HG03342 (cell line): Measurements from ENCODE around the gene LIG4.
"Not testable (repeated sequence)": the region's sequence is repeated elsewhere in the genome, so short reads cannot be mapped to it uniquely, and the experiment has no call there.

ENCODE experiments used
- ATAC-seq: cut with Tn5 transposase; IDR thresholded peaks from one replicate; pipeline ENCODE4 v1.9.1; 2021; ENCODE audit warnings: mild to moderate bottlenecking, moderate library complexity; ENCODE audit not compliant: unreplicated experiment

Gene LIG4

GRCh38 chr13:108215436-108215835 lies at the start of gene LIG4:
Gene LIG4 (minus strand): TSS chr13:108215536. CDS start chr13:108211268, 4,268 bp downstream.
- peak; percentile 65 for ATAC-seq

DNA sequence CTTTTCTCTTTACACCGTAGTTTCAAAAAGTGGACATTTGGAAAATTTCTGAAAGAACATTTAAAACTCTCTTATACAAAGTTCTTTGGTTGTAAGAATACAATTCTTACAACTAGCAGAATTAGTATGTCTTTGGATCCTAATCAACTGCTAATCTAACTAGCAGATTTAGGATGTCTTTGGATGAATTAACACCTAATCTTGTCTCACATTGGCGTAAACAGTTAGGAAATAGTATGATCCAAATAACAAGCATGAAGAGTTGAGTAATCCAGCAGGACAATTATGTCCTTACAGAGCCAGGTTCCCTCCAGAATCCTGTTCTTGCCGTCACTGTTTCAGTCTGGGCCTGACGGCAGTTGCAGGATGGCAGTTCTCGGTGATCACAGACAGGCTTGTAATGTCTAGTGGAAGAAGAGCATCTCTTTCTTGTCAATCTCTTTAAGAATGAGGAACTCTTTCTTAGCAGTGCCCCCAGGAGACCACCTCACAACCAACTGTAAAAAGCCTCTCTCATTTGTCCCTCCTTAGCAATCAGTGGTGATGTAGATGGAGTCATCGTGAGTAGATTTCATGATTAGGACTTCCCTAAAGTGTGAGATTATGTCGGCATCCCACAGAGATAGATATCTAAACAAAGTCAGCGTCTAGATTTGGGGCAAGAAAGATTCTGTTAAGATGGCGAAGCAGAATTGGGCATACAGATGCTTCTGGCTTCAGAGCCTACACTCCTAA lies 48.5 kb upstream of the LIG4 start:
- ATAC-seq: no peak

GRCh38 chr13:108257248-108257647 lies 41.9 kb upstream of the LIG4 start:
- ATAC-seq: no peak

DNA sequence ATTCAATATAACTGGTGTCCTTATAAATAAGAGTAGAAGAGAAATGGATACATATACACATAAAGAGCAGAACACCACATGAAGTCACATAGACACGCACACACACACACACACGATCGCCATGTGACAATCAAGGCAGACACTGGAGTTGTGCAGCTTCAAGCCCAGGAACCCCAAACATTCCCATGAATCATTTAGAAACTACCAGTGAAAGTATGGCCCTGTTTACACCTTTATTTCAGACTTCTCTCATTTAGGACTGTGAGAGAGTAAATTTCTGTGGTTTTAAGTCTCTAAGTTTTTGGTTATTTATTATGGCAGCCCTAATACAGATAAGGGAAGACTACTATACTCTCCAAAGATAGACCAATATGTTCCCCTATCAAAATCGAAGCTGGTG lies 33.8 kb upstream of the LIG4 start:
- ATAC-seq: no peak

GRCh38 chr13:108230377-108230776 lies 15.0 kb upstream of the LIG4 start:
- ATAC-seq: no peak

DNA sequence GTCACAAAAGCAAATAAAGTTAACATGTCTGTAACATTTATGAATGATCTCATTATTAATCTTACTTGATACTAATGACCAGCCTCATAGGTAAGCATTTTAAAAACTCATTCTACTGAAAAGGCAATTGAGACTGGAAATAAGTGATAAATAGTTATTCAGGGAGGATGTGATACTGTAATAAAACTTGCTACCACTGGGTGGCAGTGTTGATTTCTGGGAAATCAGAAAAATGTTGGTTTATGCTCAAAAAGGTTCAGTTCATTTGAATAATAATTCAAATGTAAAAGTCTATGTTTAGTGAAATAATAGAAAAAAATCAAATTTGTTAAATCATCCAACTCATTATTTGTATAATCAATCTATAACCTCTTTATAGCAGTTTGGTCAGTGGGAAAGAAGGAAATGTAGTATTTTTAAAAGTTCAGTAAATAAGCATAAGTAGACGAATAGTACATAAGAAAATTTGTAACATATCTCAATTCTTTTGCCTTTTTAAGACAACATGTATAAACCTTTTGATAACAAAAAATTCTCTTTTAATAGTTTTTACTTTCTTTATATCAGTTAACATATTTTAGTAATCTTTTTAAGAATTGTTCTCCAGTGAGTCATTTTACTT lies 12.4 kb upstream of the LIG4 start:
- no peak for ATAC-seq

- ATAC-seq: no peak
Observed at GRCh38 chr13:108226184-108226583, 10.8 kb upstream of the LIG4 start.

DNA sequence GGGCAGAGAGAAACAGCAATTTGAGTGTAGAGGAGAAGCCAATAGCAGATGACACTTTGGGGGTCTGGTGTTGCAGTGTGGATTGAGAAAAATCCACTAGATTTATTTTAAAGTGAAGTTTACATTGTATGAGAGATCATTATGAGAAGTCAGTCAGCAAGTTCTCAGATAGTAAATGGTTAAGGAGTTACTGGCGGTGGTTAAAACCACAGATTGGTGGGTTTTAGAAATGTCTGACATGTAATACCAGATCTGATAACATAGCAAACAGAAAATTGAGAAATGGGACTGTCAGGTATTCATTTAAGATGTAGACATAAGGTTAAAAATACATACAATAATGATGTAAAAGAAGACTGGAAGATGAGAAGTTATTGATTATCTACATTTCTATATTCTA lies 10.1 kb upstream of the LIG4 start:
- peak; percentile 49 for ATAC-seq

DNA sequence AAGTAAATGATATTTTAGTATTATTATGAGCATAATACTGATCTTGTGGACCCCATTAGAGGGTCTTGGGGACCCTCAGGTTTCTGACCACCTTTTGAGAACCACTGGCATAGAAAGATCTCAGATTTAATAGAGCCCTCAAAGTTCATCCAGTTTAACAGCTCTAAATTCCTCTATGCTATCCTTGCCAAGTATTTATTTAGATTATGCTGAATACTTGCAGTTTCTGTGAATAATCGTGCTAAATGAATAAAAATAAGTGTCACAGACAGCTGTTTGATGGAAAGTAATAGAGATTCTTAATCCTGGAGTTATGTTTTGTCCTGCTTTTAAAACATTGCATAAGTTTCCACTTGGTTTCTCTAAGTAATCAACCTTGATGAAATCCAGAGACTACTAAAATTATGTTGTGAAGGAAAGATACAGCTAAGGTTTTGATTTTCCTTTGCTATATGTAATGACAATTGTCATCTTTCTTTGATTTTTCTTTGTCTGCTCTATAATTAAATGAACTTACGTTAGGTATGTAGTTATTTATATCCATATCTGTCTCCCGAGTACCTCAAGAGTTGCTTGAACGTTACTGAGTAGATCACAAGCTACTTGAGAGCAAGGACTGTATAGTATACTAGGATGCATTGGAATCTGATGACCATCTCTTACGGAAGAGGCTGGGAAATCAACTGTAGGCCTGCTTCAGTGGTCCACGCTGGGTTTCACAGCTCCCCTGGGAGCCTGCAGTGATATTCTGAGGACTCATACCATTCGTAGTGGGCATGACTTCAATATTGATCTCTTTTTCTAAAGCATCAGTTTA lies 8.6 kb upstream of the LIG4 start:
- ATAC-seq: no peak

GRCh38 chr13:108220041-108220440 lies 4.7 kb upstream of the LIG4 start:
- no peak for ATAC-seq

DNA sequence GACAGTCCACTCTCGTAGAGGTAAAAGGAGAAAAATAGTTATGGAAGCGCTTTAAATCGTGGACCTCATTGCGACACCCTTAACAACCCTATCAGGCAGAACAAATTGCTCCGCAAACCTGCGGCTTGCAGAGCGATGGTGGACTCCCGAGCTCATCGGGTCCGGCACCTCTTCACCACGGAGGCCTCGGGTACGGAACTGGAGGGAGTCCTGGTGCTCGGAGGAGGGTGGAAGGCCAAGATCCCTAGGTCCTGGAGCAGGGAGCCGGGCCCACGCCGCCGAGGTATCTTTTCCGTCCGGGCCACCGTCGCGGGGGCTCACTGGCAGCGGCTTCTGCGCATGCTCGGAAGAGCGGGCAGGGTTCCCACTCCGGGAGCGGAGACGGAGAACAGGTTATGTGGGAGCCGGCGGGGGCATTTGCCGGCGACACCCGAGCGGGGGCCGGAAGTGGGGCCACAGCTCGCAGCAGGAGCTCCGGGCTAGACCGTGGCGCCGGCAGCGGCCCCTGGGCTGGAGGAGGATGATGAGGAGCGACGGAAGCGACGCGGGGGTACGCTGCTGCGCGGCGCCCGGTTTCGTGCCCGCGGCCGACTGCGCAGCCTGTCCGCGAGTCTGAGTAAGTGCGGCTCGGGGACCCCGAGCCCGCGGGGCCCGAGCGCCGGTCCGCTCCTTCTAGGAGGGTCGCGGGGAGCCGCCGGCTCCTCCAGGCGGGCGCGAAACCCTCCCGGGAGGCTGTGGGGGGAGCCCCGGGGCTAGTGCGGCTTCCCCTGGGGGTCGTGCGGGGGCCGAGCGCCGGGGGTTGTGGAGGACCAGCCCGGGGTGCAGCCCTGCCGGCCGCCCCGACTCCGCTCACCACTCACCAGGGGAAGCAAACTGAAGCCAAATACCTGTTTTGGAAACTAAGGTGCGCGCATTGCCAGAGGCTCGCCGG lies 3.0 kb upstream of the LIG4 start, which contains the start of gene ABHD13:
Gene ABHD13, plus strand, starts transcription at position 349 of the 931 bp plus-strand sequence. CDS start 10,827 bp downstream, outside the sequence.
- peak; percentile 75 for ATAC-seq

GRCh38 chr13:108217307-108218043 lies 2.1 kb upstream of the LIG4 start:
- ATAC-seq: not testable (repeated sequence)

DNA sequence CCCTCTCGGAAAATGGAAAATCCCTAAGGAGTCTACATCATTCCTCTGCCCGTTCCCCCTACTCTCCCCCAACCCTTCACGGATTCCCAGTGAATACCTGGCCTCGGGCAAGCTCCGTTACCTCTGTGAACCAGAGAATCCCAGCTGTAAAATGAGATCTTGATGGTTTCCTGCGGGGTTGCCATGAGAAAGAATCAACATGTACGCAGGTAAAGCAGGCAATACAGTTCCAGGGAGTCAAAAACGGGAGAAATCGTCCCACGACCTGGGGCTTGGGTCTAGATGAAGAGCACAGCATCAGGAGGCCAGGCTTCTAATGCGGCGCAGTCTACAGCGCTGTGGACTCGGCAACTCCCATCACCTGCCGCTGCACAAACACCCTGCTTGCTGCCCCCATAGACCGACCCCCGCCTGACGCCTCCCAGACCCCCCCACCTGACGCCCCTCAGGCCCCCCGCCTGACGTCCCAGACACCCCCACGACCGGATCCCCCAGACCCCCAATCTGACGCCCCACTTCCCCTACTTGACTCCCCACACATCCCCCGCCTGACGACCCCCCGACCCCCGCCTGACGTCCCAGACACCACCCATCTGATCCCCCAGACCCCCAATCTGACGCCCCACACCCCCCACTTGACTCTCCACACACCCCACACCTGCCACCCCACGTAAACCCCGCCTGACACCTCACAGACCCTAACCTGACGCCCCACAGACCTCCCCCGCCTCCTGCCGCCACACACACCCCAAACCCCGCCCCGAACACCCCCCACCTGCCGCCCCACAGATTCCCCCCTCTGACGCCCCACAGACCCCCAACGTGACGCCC lies 680 bp downstream of the LIG4 start:
- ATAC-seq: no peak

DNA sequence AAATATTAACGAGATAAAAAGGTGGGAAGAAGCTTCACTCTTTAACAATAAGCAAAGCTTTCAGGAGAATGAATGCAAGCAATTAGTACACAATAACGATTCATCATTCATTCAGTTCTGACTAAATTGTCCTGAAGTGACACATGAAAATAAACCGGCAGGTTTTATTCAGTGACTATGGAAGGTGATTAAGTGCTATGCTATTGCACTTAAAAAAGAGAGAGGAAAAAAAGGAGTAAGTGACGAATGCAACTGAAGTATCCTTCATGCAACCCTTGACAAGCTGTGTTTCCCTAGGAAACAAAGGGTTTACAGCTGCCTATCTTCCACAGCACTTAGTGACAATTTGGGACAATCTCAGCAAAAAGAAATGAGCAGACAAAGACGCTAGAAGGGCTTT lies 1.4 kb downstream of the LIG4 start:
- ATAC-seq: no peak

- peak; percentile 42 for ATAC-seq
Observed at GRCh38 chr13:108212886-108213285, 2.5 kb downstream of the LIG4 start.

DNA sequence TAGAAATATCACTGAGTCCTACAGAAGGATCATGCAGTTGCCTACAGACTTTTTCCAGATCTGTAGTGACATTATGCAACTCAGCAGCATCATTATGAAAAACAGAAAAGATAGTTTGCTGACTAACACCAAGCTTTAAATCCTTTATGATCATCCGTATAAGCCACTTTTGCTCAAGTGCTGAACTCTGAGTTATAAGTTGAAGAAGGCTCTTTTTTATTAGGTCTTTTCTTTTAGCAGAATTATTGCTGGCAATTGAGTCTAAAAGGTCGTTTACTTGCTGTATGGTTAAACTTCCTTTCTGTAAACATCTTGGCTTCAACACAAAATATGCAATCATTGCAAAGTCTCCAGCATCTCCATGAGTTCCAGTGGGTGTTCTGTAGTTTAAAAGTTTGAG lies 4.8 kb downstream of the LIG4 start:
- ATAC-seq: no peak

DNA sequence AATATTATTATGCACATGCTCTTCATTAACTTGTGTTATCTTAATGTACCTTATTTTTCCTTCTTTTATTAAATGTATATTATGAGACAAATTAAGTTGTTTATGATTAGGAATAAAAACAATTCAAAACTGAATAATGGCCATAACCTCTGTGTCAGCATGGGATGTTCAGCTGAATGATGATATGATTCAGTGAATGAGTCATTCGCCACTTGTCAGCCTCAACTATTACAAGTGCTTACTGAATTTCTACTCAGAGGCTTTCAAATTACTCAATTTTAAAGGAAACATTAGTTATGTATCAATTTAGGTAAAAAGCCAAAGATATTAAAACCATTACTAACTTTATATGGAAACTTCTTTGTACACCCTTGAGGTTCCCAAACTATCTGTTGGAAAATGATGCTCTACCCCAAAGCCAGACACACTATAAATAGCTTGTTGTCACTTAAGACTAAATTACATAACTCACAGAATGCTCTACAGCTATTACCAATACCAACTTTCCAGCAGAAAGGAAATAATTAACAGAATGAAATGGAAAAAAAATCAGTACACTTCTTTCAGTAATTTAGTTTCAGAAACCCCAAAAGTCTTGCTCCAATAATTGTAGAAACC lies 14.4 kb downstream of the LIG4 start:
- no peak for ATAC-seq

GRCh38 chr13:108195861-108196260 lies 19.5 kb downstream of the LIG4 start:
- ATAC-seq: no peak

- no peak for ATAC-seq
Observed at GRCh38 chr13:108195146-108195545, 20.2 kb downstream of the LIG4 start.
